ENCODE measurements around the gene MED26. TPM values are rescaled to one million over a fixed set of nuclear protein-coding genes. Genes with fewer than 3 reads are reported as not detected.

Gene MED26
- total and polyA plus RNA-seq, 2 experiments from 2014 or later: 7.4 to 15.4 TPM

- Histone ChIP-seq H3K36me3 (ENCODE audit: insufficient read depth) (peaks cover 28% of the 10 kb centered on the region; the same call in 1 of the 2 replicates), H3K4me3 (no peak overlapping the region), H3K4me2 (no peak overlapping the region), H3F3A (replicated peaks; ENCODE audit: low read depth) (0 out of 2 replicates have a peak, but pooled peaks cover 2% of the 10 kb centered on the region), H4K20me1 (replicated peaks; ENCODE audit: insufficient read depth) (peaks cover 43% of the 10 kb centered on the region), H2AFZ (no peak overlapping the region), H3K27ac (ENCODE audit: low read depth) (no peak overlapping the region), H3K4me1 (ENCODE audit: insufficient read depth) (peaks cover 3% of the 10 kb centered on the region), H3K9me2 (ENCODE audit: insufficient read depth) (no peaks in the 10 kb centered on the region), H3K27me3 (ENCODE audit: insufficient read depth) (no peaks in the 10 kb centered on the region), H3K79me2 (replicated peaks; ENCODE audit: insufficient read depth) (peaks cover 54% of the 10 kb centered on the region)
- H3K4me1 Mint-ChIP-seq: peaks cover 6% of the 10 kb centered on the region; the same call in 2 of the 3 replicates
- peaks cover 11% of the 10 kb centered on the region for H3K27me3 Mint-ChIP-seq (ENCODE audit: insufficient read depth, low read depth, poor library complexity)
- ATAC-seq (peak; percentile 54; the same call in 2 of the 3 replicates), DNase-seq (ENCODE audit: low spot score) (no peak)
- no peak overlapping the region for H3K27ac Mint-ChIP-seq
- TF ChIP-seq, protein P1, sequence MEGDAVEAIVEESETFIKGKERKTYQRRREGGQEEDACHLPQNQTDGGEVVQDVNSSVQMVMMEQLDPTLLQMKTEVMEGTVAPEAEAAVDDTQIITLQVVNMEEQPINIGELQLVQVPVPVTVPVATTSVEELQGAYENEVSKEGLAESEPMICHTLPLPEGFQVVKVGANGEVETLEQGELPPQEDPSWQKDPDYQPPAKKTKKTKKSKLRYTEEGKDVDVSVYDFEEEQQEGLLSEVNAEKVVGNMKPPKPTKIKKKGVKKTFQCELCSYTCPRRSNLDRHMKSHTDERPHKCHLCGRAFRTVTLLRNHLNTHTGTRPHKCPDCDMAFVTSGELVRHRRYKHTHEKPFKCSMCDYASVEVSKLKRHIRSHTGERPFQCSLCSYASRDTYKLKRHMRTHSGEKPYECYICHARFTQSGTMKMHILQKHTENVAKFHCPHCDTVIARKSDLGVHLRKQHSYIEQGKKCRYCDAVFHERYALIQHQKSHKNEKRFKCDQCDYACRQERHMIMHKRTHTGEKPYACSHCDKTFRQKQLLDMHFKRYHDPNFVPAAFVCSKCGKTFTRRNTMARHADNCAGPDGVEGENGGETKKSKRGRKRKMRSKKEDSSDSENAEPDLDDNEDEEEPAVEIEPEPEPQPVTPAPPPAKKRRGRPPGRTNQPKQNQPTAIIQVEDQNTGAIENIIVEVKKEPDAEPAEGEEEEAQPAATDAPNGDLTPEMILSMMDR (conservative IDR thresholded peaks at IDR 0.05; ENCODE audit: low read depth in 2 of 2): no peak
- TF ChIP-seq JUNB (IDR thresholded peaks at IDR 0.05; ENCODE audit: unreplicated experiment) (no peak), ZNF331 (CRISPR knock-in tag; IDR thresholded peaks at IDR 0.05; ENCODE audit: low read depth) (no peak), ZNF462 (CRISPR knock-in tag; IDR thresholded peaks at IDR 0.05) (no peak), REST (IDR thresholded peaks at IDR 0.05; ENCODE audit: unreplicated experiment) (no peak), EZH2 (IDR thresholded peaks at IDR 0.05; ENCODE audit: low read depth, unreplicated experiment) (no peak), CREB1 (CRISPR knock-in tag; IDR thresholded peaks at IDR 0.05; ENCODE audit: low read depth) (no peak), EZH2phosphoT487 (IDR thresholded peaks at IDR 0.05; ENCODE audit: unreplicated experiment) (no peak), ZNF114 (CRISPR knock-in tag; IDR thresholded peaks at IDR 0.05) (no peak), POLR2AphosphoS5 (IDR thresholded peaks at IDR 0.05; ENCODE audit: low read depth) (no peak), ETS1 (IDR thresholded peaks at IDR 0.05) (no peak), NANOG (IDR thresholded peaks at IDR 0.05; ENCODE audit: borderline replicate concordance) (no peak), STAT1 (IDR thresholded peaks at IDR 0.05; ENCODE audit: unreplicated experiment) (no peak)
- no peaks in the 10 kb centered on the region for H3K9me3 Mint-ChIP-seq
- no peak overlapping the region for H3K4me3 Mint-ChIP-seq
- H3K36me3 Mint-ChIP-seq (ENCODE audit: low read depth): peaks cover 80% of the 10 kb centered on the region
Observed at GRCh38 chr19:16536130-16536529, 91.9 kb downstream of the MED26 start.
